Tibial nerve (tissue), 4 donors: ENCODE measurements around the gene C22orf39.

Experiments
- CTCF ChIP-seq, 5 experiments: fragments of 200-600 bp in 3 of 5; fragments of 450-650 bp in 2 of 5; sonication (generic) in 3 of 5; IDR thresholded peaks; one replicate each; pipeline ENCODE4 v1.5.1; 2016 to 2019; ENCODE audit warnings: antibody characterized with exemption in 5 of 5, mild to moderate bottlenecking in 3 of 5, moderate library complexity in 2 of 5
- EP300 ChIP-seq, 2 donors: sonication (generic); formaldehyde crosslinking; IDR thresholded peaks; one replicate each; pipeline ENCODE4 v1.6.1; 2017; ENCODE audit warnings: antibody characterized with exemption in 2 of 2, mild to moderate bottlenecking in 1 of 2

- TF ChIP-seq CTCF (IDR thresholded peaks at IDR 0.05) (no peak), EP300 (IDR thresholded peaks at IDR 0.05) (no peak)
Observed at GRCh38 chr22:19398206-19398605, 49.3 kb downstream of the C22orf39 start.
